Mesodermal cell (in vitro differentiated cells): Measurements from ENCODE around the gene ADAM11.
"Not testable (repeated sequence)": the region's sequence is repeated elsewhere in the genome, so short reads cannot be mapped to it uniquely, and the experiment has no call there.

ENCODE experiments used
- H3K27ac ChIP-seq: 2 replicates; pipeline ENCODE4 v1.7.0; 2013; ENCODE audit warnings: mild to moderate bottlenecking, low read depth, low read length, moderate library complexity; ENCODE audit not compliant: severe bottlenecking
- H3K36me3 ChIP-seq: 2 replicates; pipeline ENCODE4 v1.7.1; 2013; ENCODE audit warnings: mild to moderate bottlenecking, low read length, moderate library complexity; ENCODE audit not compliant: control insufficient read depth, insufficient read depth
- H3K4me1 ChIP-seq: one replicate; pipeline ENCODE4 v1.7.1; 2013; ENCODE audit warnings: mild to moderate bottlenecking, low read length; ENCODE audit not compliant: insufficient read depth, control insufficient read depth, poor library complexity, severe bottlenecking
- H3K4me3 ChIP-seq: 2 replicates; pipeline ENCODE4 v1.7.0; 2013; ENCODE audit warnings: low read length, control low read depth, mild to moderate bottlenecking; ENCODE audit not compliant: insufficient read depth, poor library complexity, severe bottlenecking; ENCODE audit errors: extremely low read depth
- H3K9me3 ChIP-seq: 2 replicates; pipeline ENCODE4 v1.7.1; 2013; ENCODE audit warnings: mild to moderate bottlenecking, low read length, moderate library complexity; ENCODE audit not compliant: control insufficient read depth
- WGBS, 2 experiments: methylation state at CpG; one replicate each; pipeline ENCODE4 v1.1.5; 2013; ENCODE audit warnings: missing lambda C conversion rate in 2 of 2; ENCODE audit not compliant: insufficient coverage in 2 of 2; 5-methylcytosine and 5-hydroxymethylcytosine counted together

Gene ADAM11

GRCh38 chr17:44798356-44798755, 39.6 kb downstream of the ADAM11 start:
- peaks cover 80% of the 10 kb centered on the region for H3K36me3 ChIP-seq
- H3K9me3 ChIP-seq: no peaks in the 10 kb centered on the region
- H3K4me3 ChIP-seq: no peak overlapping the region
- H3K27ac ChIP-seq: no peak overlapping the region
- peaks cover 41% of the 10 kb centered on the region for H3K4me1 ChIP-seq
- no CpG with 5 or more reads among the region's 2 CpGs for WGBS, 2 experiments

DNA sequence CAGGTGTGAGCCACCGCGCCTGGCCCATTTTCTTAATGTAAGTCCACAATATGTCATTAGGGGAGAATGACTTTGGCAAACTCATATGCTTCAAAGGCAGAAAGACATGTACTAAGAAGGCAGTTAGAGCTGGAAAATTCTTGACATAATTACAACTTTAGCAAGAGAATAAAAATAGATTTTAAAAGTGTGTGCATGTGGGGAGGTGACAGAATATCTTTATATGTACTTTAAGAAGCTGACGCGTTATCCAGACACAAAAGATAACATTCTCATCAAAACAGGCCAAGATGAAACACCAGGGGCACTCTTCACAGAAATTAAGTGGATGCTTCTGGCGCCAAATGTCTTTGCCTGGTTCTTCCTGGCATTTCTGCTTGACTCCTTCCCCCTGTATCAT, 43.1 kb downstream of the ADAM11 start:
- Histone ChIP-seq H3K4me3 (no peak overlapping the region), H3K4me1 (peaks cover 19% of the 10 kb centered on the region), H3K9me3 (no peaks in the 10 kb centered on the region), H3K27ac (no peak overlapping the region), H3K36me3 (peaks cover 97% of the 10 kb centered on the region)
- 97 to 100% methylated on average over 3 to 5 of the region's 5 CpGs for WGBS, 2 experiments

DNA sequence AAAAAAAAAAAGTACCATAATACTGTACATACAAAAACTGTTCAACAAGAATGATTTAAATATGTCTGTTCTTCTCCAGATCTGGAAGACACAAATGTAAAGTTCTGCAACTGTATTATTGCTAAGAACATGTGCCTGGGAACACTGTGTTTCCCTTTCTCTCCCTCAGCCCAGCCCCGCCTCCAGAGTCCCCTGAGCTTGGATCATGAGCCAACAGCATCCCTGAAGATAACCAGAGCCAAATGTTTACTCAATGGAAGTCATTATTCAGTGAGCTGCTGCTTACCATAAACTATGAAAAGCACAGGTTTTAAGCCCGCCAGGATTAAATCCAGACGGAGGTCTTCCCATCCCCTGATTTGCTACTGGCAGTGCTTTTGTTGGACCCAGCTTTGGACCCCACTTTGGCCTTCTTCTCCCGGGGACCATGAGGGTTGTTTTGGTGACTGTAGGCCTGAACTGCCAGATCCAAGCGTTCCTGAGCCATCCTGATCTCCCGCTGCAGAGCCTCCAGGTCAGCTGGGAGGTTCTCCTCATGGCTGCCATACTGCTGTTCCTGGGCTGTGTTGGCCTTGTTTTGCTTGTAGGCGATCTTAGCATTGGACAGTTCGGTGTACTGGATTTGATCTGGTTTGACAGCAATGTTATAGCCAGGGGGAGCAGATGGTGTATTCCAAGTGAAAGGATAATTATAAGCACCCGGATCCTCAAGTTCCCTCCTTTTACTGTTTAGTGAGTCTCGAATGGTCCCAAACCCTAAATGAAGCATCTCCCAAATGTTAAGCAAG, 45.7 kb downstream of the ADAM11 start:
- peaks cover 80% of the 10 kb centered on the region for H3K36me3 ChIP-seq
- H3K4me3 ChIP-seq: no peak overlapping the region
- H3K9me3 ChIP-seq: no peaks in the 10 kb centered on the region
- whole genome bisulfite sequencing, 2 experiments: 98 to 100% methylated on average over 7 of the region's 10 CpGs
- peak overlapping the region; percentile 58 for H3K27ac ChIP-seq
- peaks cover 9% of the 10 kb centered on the region for H3K4me1 ChIP-seq

- 95 to 100% methylated on average over 2 to 3 of the region's 4 CpGs for WGBS, 2 experiments
- H3K27ac ChIP-seq: no peak overlapping the region
These were observed 48.5 kb downstream of the ADAM11 start for GRCh38 chr17:44807093-44807816.

DNA sequence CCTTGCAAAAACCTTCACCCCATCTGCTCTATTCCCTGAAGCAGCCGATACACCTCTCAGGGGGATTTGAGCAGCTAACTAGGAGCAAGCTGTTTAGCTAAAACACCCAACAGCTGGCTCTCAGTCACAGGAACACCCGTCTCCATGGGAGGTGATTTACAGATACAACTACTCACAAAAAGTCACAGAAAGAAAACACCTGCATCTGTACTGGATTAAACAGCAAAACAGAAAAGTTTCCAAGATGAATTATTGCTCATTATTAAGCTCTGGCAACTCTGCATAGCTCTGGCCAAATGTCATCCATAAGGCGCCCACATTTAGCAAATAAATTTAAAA, 49.0 kb downstream of the ADAM11 start:
- Histone ChIP-seq H3K36me3 (peaks cover 53% of the 10 kb centered on the region), H3K9me3 (no peaks in the 10 kb centered on the region), H3K4me3 (no peak overlapping the region), H3K4me1 (peaks cover 9% of the 10 kb centered on the region), H3K27ac (no peak overlapping the region)
- WGBS, 2 experiments: 86 to 90% methylated on average over 1 to 2 of the region's 3 CpGs

More at GRCh38 chr17:44807093-44807816, 48.5 kb downstream of the ADAM11 start:
- Histone ChIP-seq H3K4me3 (no peak overlapping the region), H3K36me3 (peaks cover 58% of the 10 kb centered on the region), H3K4me1 (peaks cover 9% of the 10 kb centered on the region), H3K9me3 (no peaks in the 10 kb centered on the region)

- WGBS, 2 experiments: 80% methylated on average over 1 of the region's 4 CpGs; no CpG with 5 or more reads in 1 of the 2 experiments
- peaks cover 9% of the 10 kb centered on the region for H3K4me1 ChIP-seq
- no peak overlapping the region for H3K4me3 ChIP-seq
- peaks cover 52% of the 10 kb centered on the region for H3K36me3 ChIP-seq
- H3K27ac ChIP-seq: no peak overlapping the region
- no peaks in the 10 kb centered on the region for H3K9me3 ChIP-seq
These were observed 49.4 kb downstream of the ADAM11 start for GRCh38 chr17:44808156-44808555.

- not testable (repeated sequence) for H3K9me3 ChIP-seq, H3K27ac ChIP-seq, H3K4me1 ChIP-seq, H3K4me3 ChIP-seq
- peaks cover 50% of the 10 kb centered on the region for H3K36me3 ChIP-seq
- WGBS, 2 experiments: 92 to 95% methylated on average over 7 of the region's 9 CpGs
These were observed 50.0 kb downstream of the ADAM11 start for GRCh38 chr17:44808656-44809388.

GRCh38 chr17:44812263-44812662, 53.5 kb downstream of the ADAM11 start:
- WGBS, 2 experiments: 92 to 100% methylated on average over 2 to 4 of the region's 4 CpGs
- no peaks in the 10 kb centered on the region for H3K4me1 ChIP-seq
- peaks cover 33% of the 10 kb centered on the region for H3K36me3 ChIP-seq
- no peak overlapping the region for H3K4me3 ChIP-seq
- no peak overlapping the region for H3K27ac ChIP-seq
- H3K9me3 ChIP-seq: no peaks in the 10 kb centered on the region

DNA sequence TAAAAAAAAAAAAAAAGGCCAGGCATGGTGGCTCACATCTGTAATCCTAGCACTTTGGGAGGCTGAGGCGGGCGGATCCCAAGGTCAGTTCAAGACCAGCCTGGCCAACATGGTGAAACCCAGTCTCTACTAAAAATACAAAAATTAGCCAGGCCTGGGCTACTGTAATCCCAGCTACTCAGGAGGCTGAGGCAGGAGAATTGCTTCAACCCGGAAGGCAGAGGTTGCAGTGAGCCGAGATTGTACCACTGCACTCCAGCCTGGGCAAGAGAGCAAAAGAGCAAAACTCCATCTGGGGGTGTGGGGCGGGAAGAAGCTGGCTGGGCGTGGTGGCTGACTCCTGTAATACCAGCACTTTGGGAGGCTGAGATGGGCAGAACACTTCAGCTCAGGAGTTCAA, 59.7 kb downstream of the ADAM11 start:
- H3K36me3 ChIP-seq: peaks cover 36% of the 10 kb centered on the region
- peaks cover 10% of the 10 kb centered on the region for H3K4me1 ChIP-seq
- H3K27ac ChIP-seq, H3K9me3 ChIP-seq, H3K4me3 ChIP-seq: not testable (repeated sequence)
- 94 to 96% methylated on average over 3 to 6 of the region's 6 CpGs for WGBS, 2 experiments

DNA sequence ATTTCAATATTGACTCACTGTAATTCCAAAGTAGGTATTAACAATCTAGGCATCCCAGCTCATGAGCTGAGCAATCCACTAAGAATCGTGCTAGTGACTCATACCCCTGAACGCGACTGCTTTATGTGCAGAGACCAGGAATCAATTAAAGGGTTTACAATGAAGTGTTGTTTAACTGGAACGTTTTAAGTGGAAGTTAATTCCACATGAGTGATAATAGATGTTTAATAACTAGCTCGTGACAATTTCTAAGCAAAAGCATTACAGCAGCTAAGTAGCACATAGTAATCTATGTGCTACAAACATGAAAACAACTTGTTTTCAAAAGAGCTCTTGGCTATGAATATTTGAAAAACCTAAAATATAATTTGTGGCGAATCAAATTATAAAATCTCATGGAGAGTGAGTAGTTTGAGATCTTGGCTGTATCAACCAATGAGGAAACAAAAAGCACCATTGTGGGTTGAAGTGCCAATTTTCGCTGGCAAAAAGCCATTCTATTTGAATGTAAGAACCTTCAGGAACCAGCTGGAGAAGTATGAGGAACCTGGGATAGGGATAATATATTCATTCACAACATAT, 61.9 kb downstream of the ADAM11 start:
- no peaks in the 10 kb centered on the region for H3K9me3 ChIP-seq
- peaks cover 40% of the 10 kb centered on the region for H3K36me3 ChIP-seq
- H3K4me3 ChIP-seq: no peak overlapping the region
- peaks cover 10% of the 10 kb centered on the region for H3K4me1 ChIP-seq
- 51 to 74% methylated on average over 4 of the region's 7 CpGs for WGBS, 2 experiments
- H3K27ac ChIP-seq: peak overlapping the region; percentile 82
